HG02981 (cell line): ENCODE results near the gene ZNF154.

Experiments used
- ATAC-seq: cut with Tn5 transposase; IDR thresholded peaks from one replicate; pipeline ENCODE4 v1.9.1; 2021; ENCODE audit warnings: mild to moderate bottlenecking, moderate library complexity; ENCODE audit not compliant: unreplicated experiment

Gene ZNF154

DNA sequence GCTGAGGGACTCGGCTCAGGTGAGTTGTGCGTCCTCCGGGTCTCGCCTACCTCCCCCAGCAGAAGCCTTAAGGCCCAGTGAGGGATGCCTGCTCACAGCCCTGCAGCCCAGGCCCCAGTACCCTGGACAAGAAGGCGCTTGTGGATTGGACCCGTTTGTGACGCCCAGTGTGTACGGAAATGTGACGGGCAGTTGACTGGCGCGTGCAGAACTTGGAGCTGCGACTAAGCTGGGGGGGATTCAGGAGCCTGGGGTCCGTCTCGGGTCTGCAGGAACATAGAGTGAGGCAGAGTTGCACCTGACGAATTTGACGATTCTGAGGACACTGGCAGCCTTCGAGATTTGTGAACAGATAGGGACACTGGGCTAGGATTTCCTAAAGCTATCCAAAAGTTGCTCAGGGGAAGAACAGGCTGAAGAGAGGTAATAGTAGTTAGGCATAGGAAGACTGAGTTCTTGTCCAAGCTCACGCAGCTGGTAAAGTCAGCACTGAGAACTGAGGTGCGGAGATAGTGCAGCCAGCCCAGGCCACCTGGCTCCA is 26.7 kb downstream of the ZNF154 start:
- ATAC-seq: peak; percentile 20

DNA sequence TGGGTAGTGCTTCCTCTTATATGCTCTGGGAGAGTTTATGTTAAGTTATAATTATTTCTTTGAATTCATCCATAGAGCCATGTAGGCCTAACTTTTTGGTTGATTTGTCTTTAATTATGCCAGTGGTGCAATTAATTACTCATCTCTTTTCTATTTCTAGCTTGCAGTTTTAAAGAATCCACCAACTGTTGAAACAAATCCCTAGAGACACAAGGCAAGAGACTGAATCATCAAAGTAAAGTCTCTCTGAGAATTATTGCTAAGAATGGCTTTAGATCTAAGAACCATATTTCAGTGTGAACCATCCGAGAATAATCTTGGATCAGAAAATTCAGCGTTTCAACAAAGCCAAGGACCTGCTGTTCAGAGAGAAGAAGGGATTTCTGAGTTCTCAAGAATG is 33.1 kb downstream of the ZNF154 start:
- ATAC-seq: no peak

DNA sequence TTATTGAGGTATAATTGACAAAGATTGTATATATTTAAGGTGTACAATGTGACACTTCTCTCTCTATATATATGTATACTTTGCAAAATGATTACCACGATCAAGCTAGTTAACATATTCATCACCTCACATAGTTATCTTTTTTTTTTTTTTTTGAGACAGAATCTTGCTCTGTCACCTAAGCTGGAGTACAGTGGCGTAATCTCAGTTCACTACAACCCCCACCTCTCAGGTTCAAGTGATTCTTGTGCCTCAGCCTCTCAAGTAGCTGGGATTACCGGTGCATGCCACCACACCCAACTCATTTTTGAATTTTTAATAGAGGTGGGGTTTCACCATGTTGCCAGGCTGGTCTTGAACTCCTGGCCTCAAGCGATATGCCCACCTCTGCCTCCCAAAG is 36.5 kb downstream of the ZNF154 start:
- ATAC-seq: no peak

DNA sequence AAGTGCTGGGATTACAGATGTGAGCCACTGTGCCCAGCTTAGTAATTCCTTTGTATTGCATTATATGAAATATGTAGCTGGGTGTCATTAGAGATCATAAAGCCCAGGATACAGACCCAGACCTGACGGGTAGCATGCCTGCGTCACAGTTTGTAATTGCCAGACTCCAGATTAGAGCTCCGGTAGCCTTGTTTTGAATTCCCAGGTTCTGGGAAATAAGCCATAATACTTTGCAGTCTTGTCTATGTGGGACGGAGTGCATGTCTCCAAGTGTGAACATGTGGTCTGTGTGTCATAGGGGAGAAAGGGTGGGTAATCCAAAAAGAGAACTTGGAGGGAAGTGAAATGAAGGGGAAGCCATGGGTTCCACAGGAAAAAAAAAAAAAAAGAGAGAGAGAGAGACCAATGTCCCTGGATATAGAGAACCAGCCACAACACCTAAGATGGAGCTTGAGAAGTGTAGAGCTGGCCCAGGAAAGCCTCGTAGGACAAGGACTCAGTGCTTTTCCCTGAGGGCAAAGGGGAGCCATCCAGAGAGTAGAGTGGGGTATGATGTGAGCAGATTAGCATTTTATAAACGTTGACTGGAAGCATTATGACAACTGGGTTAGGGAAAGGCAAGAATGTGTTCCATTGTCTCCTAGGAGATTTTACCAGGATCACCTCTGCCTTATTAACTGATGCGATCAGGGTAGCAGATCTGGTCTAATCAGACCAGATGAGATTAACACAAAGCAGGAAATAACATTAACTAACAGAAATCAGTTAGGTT is 37.7 kb downstream of the ZNF154 start:
- ATAC-seq: no peak

DNA sequence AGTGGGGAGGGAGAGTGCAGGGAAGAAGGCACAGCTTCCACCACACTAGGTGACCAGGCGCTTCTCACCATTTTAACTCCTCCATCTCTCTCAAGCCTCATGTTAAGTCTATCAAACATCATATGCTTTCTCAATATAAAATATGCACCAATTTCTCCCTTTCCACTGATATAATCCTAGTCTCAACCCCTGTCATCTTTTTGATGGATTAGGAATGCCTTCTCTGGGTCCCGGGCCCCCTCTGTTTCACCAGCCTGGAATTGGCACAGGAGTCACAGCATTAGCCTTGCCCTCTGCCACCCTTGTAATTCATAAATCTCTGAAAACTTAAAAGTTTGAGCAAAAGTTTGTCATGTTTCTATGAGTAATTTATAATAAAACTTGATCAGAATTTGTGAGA is 40.4 kb downstream of the ZNF154 start, which contains the start of gene ZSCAN4:
ZSCAN4 (plus strand) TSS at position 301 of the 400 bp plus-strand sequence. CDS start 7,211 bp downstream, outside the sequence.
- no peak for ATAC-seq

- no peak for ATAC-seq
These were observed 41.8 kb downstream of the ZNF154 start for GRCh38 chr19:57667228-57667627.

GRCh38 chr19:57665261-57665806 is 43.7 kb downstream of the ZNF154 start:
- no peak for ATAC-seq

- ATAC-seq: no peak
These were observed 44.5 kb downstream of the ZNF154 start for GRCh38 chr19:57664269-57665127.

DNA sequence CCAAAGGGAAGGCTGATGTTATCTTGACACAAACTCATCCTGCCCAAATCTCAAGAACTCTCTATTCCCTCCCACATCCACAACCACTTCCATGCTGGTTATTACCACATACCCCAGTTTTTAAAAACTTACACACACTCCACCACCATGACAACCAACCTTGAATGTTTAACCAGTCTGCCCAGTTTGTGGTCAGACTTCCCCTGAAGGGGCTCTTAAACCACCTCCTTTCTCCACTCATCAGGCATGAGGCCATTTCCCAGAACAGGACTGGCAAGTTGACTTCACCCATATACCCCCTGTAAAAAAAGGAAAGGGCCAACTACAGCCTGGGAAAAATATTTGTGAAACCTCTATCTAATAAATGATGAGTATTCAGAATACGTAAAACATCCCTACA is 52.7 kb downstream of the ZNF154 start:
- ATAC-seq: no peak

GRCh38 chr19:57655443-57655842 is 53.6 kb downstream of the ZNF154 start:
- no peak for ATAC-seq

DNA sequence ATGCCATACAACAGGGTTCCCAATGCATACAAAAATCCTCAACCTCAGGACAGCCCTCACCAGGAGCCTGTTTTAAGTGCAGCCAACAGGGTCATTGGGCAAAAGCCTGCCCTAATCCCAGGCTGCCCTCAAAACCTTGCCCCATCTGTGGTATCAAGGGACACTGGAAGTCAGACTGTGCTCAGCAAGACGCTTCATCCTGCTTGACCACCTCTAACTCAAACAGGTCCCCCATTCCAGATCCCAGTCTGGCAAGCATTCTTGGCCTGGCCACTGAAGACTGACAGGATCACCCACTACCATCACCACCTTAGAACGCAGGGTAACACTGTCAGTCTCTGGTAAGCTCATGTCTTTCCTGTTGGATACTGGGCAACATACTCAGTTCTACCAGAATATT is 55.3 kb downstream of the ZNF154 start:
- ATAC-seq: no peak

DNA sequence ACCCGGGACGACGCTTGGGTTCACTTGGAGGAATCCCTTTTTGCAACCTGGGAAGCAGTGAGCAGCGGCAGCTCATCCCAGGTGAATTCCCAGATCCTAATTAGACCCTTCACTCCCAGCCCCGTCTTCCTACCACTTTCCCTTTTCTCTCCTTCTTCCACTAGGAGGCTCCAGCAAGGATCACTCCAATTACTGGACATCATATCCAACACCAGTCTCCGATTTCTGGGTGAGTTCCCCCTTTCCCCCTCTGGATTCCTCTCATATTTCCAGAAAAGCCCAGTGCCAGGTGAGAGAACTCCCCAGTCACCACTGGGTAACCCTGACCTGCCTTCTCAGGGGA is 57.4 kb downstream of the ZNF154 start:
- no peak for ATAC-seq

DNA sequence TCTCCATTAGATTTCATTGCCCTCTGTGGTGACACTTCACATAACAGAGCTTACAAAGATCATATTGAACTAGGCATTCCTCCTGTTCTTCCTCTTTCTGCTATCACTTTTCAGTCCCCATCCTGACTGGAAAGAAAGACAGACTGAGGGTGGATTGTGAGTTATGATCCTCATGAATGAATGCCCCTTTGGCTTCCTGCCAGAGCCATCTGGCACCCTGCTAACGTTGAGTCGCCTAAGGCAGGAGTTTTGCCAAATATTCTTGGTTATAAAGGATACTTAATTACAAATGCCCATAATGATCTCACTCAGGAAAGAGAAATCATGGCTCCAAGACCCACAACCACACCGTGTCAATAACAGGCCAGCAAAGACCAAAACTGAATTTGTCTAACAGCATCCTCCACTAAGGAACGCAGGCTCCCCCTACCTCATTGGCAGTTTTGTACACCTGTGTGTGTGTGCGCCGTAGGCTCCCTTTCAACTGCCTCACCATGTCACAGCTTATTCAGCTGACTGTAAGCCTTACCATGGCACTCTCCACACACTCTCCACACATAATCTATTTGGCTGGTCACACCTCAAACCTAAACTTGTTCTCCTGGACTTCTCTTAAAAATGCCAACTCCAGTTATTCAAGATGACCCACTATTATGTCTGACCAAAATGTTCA is 60.5 kb downstream of the ZNF154 start:
- no peak for ATAC-seq
